ENCODE results near the gene GLB1L3.
"Not testable (repeated sequence)": the region's sequence is repeated elsewhere in the genome, so short reads cannot be mapped to it uniquely, and the experiment has no call there.

Gene GLB1L3

GRCh38 chr11:134317103-134317502, 40.9 kb downstream of the GLB1L3 start:
- no peak for DNase-seq

DNA sequence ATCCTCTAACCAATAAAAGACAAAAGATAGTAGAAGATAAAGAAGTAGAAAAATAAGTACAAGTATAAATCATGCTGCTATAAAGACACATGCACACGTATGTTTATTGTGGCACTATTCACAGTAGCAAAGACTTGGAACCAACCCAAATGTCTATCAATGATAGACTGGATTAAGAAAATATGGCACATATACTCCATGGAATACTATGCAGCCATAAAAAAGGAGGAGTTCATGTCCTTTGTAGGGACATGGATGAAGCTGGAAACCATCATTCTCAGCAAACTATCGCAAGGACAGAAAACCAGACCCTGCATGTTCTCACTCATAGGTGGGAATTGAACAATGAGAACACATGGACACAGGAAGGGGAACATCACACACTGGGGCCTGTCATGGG, 45.2 kb downstream of the GLB1L3 start:
- not testable (repeated sequence) for DNase-seq

- no peak for DNase-seq
Measured at GRCh38 chr11:134322553-134322952, 46.4 kb downstream of the GLB1L3 start.

DNA sequence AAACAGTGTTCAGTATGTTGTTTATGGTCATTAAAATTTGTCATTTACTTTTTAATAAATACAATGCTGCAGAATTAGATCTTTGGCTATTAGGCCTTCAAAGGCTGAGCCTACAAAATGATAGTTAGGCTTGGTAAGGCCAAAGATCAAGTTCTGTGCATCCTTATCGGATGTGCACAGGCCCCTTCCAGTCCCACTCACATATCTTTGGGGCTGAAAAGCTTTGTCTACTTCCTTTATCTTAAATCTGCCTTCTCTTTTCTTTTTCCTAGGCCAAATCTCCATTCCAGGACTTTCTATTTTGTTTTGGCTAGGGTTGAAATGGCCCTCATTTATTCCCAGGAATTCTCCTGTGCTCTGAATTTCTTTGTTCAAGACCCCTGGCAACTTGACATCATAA, 52.3 kb downstream of the GLB1L3 start:
- no peak for DNase-seq

- no peak for DNase-seq
Measured at GRCh38 chr11:134330611-134331353, 54.6 kb downstream of the GLB1L3 start.

DNA sequence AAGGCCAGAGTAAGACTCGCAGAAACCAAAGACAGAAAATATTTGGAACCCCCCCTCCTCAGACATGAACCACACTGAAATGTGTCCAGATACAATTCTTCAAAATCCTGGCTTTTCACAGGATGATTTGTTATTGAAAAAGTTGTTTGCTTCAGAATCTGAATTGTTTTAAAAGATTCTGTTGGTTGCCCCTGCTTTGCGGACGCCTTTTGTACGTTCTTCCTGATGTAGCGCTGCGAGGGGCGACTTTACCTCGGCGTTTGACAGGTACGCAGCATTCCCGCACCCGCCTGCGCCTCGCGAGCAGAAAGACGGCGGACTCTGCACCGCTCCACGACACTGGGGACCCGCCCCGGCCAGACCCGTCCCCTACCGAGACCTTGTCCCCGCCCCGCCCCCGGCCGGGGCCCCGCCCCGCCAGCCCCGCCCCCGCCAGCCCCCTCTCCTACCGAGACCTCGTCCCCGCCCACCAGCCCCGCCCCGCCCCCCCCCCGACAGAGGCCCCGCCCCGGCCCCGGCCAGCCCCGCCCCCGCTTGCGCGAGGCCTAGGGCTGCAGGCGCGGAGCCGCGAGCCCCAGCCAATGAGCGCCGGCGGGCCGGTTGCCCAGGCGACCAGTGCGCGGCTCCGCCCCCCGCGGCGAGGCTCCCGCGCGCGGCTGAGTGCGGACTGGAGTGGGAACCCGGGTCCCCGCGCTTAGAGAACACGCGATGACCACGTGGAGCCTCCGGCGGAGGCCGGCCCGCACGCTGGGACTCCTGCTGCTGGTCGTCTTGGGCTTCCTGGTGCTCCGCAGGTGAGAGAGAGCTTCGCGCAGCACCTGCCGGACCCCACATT, 55.4 kb downstream of the GLB1L3 start, which contains the start of gene GLB1L2:
TSS of gene GLB1L2 (plus strand) at position 635 of the 835 bp plus-strand sequence. CDS start at position 709, 74 bp downstream.
- peak; percentile 55 to 61 for DNase-seq

DNA sequence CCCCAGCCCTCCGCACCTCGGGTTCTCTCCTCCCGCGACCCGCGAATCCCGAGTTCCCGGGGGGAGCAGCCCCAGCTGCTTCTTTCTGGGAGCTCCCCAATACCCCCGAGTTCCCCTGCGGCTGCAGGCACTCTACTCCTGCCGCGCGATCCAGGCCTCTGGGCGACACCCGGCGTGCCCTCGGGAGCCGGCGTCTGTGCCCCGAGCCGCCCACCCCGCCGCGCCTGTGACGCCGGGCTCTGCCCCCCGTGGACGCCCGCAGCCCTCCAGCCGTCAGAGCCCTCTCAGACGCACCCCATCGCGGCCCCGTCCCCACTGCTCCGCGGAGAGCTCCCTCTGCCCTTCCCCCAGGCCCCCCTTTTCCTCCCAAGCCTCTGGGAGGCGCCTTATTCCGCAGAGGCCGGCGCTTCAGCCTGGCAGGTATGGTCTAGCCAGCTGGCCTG, 56.0 kb downstream of the GLB1L3 start:
- no peak for DNase-seq

DNA sequence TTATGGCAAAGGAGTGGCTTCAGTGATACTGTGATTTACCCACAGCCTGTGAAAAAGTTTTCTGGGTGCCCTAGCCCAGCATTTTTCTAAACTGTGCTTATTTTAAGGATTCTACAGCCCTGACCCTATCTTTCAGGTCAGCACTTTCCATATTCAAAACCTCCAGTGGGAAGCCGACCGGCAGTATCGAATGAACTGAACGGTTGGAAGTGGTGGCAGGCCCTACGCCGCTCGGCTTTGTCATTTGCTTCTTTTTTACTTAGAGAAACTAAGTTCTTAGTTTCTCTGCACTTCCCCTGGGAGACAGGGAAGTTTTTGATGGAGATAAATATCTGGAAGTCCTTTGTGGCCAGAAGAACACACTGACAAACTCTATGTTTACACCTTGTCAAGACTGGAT, 56.6 kb downstream of the GLB1L3 start:
- DNase-seq: no peak

- no peak for DNase-seq
Measured at GRCh38 chr11:134333312-134333711, 57.1 kb downstream of the GLB1L3 start.

GRCh38 chr11:134333946-134334345, 57.8 kb downstream of the GLB1L3 start:
- no peak for DNase-seq

- no peak for DNase-seq
Measured at GRCh38 chr11:134334796-134335571, 58.8 kb downstream of the GLB1L3 start.

DNA sequence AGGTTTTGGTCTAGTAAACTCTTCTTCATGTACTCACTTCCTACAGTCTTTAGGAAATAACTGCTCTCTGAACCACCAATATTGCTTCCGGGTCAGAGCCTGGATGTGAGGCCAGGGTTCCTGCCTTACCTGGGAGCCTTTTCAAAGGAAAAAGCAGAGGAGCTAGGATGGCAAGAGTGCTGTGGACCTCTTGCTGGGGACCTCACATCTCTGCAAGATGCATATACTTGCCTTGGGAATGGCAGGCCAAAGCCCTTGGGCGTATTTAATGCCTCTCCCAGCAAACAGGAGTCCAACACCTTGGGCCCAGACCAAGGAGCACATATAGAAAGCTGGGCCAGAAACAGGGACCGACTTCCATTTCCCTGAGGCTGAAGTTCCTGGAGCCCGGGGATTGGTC, 60.9 kb downstream of the GLB1L3 start:
- DNase-seq: no peak

GRCh38 chr11:134338068-134338467, 61.9 kb downstream of the GLB1L3 start:
- DNase-seq: no peak

DNA sequence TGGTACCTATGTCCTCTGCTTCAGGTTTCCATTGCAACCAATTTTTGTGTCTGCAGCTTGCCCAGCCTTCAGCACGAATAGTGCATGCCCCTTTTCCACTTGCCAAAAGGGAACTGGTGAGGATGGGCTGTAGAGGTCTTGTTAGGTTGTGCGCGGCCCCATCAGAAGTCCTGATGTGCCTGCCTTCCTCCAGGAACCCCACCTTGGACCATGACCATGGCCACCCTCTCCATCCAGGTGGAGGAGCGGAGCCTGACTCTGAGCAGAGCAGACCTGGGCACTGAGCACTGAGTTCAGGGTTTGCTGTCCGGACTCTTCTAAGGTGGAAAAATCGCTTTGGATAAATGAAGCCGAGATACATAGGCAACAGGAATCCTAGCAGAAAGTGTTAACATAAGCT, 62.5 kb downstream of the GLB1L3 start:
- DNase-seq: no peak

- no peak for DNase-seq
Measured at GRCh38 chr11:134339756-134340155, 63.6 kb downstream of the GLB1L3 start.

GRCh38 chr11:134340354-134340964, 64.3 kb downstream of the GLB1L3 start:
- peak; percentile 29 to 41 for DNase-seq

DNA sequence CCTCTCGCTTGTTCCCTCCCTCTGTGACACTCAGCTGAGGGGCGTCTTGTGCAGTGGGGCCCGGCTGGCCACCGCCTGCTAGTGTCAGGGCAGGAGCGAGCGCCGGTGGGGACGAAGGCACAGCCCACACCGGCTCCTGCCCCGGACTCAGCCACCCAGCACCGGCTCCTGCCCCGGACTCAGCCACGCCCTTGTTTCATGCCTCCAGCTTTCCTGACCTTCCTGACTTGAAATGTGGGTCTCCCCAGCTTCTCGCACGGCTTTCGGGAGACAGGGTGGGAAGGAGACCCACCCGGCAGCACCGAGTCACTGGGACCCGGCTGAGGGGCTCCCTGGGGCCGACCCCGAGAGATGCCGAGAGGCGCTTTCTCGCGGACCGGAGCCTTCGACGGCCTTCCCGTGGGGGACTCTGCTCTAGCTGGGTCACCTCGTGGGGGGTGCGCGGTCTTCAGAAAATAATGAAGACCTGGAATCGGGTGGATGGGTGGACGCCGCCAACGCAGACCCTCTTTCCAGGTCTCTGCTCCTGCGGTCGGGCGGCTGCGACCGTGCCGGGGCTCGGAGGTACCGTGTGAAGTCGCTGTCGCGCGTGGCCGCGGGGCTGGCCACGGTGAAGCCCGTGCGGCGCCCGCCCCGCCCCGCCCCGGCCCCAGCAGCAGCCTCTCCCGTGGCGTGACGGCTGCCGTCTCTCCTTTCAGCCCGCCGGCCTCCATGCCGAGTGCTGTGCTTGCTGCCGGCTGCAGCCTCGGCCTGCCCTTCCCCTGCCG, 65.8 kb downstream of the GLB1L3 start:
- DNase-seq: no peak

DNA sequence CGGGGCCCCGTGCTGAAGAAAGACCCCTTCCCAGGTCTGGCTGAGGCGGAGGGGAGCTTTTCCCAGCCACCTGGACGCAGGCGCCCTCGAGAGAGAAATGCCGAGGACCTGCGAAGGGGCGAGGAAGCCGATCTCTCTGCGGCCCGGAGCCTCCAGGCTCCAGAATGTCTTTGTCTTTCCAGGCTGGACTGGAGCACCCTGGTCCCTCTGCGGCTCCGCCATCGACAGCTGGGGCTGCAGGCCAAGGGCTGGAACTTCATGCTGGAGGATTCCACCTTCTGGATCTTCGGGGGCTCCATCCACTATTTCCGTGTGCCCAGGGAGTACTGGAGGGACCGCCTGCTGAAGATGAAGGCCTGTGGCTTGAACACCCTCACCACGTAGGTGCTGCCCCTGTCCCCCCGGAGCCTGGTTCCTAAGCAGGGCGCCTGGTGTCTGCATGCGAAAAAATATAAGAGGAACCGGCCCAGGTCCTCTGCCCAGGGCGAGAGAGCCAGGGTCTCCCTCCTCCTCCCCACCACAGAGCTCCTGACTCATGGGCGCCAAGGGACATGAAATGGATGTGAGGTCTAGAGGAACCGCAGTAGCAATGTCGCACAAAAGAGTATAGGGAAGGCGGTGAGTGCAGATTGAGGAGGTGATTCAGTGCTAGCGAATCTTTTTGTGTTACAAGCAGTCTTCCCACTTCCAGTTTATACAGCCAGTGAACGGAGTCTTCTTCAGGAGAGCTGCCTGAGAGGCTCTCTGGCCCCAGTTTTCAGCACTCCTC, 66.6 kb downstream of the GLB1L3 start:
- no peak for DNase-seq

DNA sequence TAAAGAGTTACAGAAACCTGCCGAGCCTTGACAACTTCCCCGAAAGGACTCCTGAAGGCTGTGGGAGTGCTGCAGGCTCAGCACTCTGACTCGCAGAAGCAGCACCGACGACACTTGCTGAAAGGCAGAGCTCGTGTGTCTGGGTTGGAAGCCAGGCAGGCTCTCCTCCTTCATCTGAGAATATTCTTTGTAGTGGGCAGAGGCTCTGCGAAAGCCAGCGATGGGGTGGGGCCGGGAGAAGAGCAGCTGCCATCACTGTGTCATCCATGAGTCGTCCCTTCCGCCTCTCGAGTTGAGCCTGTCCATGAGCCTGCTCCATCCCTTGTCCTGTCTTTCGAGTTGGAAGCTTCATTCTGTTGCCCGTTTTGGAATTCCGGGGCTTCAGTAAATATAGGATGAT, 67.5 kb downstream of the GLB1L3 start:
- DNase-seq: no peak

- not testable (repeated sequence) for DNase-seq
Measured at GRCh38 chr11:134344497-134345236, 68.5 kb downstream of the GLB1L3 start.

- no peak for DNase-seq
Measured at GRCh38 chr11:134345237-134345550, 69.0 kb downstream of the GLB1L3 start.
